Measurements from ENCODE around the gene BLOC1S6. TPM values are rescaled to one million over a fixed set of nuclear protein-coding genes. Genes with fewer than 3 reads are reported as not detected.
A peak's percentile ranks its signal among the peaks of the same experiment; 100 is the strongest.
"Not testable (repeated sequence)": the region's sequence is repeated elsewhere in the genome, so short reads cannot be mapped to it uniquely, and the experiment has no call there.

Gene BLOC1S6
- total RNA-seq, 3 donors from 2014 or later: 49.6 to 58.2 (median 49.9) TPM

DNA sequence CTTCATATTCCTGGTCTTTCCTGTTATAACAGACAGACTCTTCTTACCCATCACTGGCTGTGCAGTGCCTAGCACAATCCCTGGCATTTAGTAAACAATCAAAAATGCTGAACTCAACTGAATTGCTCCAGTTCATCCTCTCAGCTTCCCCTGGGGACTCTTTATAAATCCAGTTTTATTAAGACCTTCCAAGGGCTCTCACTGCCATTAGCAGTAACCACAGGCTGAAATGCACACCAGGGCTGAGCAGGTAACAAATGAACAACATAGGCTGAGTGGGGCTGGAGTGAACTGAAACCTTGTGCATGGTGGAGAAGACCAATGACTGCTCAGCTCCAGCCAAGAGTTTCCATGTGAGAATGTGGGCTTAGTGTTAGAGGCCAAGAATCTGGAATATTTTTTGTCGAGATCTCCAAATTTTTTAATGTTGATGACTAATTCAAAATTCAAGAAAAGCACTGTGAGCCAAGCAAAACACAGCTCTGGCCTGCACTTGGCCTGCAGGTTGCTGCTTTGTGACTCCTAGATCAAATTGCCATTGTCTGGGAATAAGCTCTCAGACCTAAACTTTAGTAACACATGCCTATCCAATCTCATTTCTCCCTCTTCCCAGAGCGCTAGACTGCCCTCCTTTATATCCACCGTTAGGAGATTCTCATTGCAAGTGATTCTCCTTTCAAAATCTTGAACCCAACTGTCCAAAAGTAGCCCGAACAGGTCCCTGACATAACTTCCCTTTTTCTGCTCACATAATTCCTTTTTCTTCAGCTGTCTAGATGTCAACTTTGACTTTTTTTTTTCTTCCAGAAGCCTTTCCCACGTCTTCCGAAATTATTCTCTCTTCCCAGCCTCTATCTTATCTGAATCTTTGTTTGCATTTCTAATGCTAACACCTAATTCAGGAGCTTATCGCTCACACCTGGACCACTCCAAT lies 55.1 kb downstream of the BLOC1S6 start:
- no peak for ATAC-seq
- Mint-ChIP-seq H3K9me3 (no peaks in the 10 kb centered on the region), H3K36me3 (ENCODE audit: insufficient read depth) (peaks cover 20% of the 10 kb centered on the region), H3K27me3 (ENCODE audit: low read depth) (no peaks in the 10 kb centered on the region), H3K4me1 (ENCODE audit: low read depth) (peaks cover 87% of the 10 kb centered on the region), H3K4me3 (no peak overlapping the region)
- no peak for DNase-seq

DNA sequence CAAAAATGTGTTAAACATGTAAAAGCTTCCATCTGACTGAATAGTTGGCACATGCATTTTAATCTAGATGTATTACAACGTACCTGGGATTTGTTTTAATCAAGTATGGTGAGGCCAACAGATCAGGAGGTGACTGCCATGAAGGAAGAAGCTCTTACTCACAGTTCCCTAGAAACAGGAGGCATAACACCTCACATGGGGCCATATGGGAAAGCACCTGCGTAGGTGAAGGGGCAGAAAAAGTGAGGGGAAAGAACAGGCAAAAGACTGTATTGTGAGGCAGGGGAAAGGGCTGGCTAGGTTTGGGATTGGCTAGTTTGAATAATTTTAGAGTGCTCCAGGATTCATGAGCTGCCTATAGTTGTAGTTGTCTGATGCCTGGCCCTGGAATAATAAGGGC lies 57.3 kb downstream of the BLOC1S6 start:
- DNase-seq (no peak), ATAC-seq (peak; percentile 41 to 46)
- Mint-ChIP-seq H3K4me1 (ENCODE audit: low read depth) (peaks cover 75% of the 10 kb centered on the region), H3K4me3 (no peak overlapping the region), H3K9me3 (no peaks in the 10 kb centered on the region), H3K27me3 (ENCODE audit: low read depth) (no peaks in the 10 kb centered on the region), H3K36me3 (ENCODE audit: insufficient read depth) (peaks cover 18% of the 10 kb centered on the region)

DNA sequence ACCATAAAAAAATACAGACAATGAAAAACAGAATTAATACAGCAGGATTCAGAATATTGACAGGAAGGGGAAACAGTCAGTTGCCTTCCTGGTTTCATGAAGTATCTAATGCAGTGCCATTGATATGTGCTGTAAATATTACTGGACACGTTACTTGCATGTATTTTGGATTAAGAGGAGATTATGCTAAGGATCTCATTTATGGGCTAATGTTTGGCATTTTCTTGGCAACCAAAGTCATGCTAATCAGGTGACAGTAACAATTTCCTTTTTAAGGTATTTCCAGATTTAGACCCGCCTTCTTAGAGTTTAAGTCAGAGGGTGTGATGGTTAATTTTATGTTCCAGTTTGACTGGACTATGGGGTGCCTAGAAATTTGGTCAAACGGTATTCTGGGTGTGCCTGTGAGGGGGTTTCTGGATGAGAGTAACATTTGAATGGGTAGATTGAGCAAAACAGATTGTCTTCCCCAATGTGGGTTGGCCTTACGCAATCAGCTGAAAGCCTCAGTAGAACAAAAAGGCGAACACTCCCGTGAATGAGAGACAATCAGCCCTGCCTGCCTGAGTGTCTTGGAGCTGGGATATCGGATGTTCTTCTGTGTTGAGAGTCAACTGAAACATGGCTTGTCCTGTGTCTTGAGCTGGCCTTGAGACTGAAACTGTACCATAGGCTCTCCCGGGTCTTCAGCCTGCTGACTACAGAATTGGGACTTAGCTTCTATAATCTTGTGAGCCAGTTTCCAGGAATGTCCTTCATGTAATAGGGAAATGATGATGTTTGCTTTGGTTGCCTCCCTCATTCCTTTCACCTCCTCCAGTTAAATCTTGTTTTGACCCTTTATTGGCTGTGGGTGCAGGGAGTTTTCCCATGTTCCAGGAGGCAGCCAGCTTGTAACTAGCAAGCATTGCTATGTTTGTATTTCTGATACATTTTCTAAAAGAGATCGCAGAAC lies 58.1 kb downstream of the BLOC1S6 start:
- DNase-seq (no peak), ATAC-seq (no peak)
- peak overlapping the region; percentile 35 for H3K4me3 Mint-ChIP-seq
- H3K9me3 Mint-ChIP-seq: peaks cover 2% of the 10 kb centered on the region
- peaks cover 75% of the 10 kb centered on the region for H3K4me1 Mint-ChIP-seq (ENCODE audit: low read depth)
- H3K27me3 Mint-ChIP-seq (ENCODE audit: low read depth): no peaks in the 10 kb centered on the region
- peaks cover 16% of the 10 kb centered on the region for H3K36me3 Mint-ChIP-seq (ENCODE audit: insufficient read depth)

DNA sequence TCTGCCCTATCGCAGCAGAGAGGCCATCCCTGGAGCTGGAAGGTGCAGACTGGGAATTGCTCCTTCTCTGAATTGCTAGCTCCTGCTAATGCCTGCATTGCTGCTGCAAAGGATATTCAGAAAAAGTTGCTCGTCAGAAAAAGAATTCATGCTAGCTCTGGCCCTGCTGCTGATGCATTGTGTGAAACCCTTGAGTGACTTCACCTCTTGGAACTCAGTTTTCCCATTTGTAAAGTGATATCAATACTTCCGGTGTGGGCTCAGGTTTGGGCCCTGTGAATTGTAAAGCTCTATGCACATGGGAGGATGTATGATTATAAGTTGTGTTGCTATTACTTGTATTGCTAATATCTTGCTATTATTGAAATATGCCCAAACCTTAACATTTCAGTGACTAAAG lies 59.0 kb downstream of the BLOC1S6 start:
- Mint-ChIP-seq H3K4me3 (no peak overlapping the region), H3K4me1 (ENCODE audit: low read depth) (peaks cover 67% of the 10 kb centered on the region), H3K27me3 (ENCODE audit: low read depth) (no peaks in the 10 kb centered on the region), H3K36me3 (ENCODE audit: insufficient read depth) (peaks cover 17% of the 10 kb centered on the region), H3K9me3 (peaks cover 4% of the 10 kb centered on the region)
- DNase-seq: no peak
- no peak for ATAC-seq

DNA sequence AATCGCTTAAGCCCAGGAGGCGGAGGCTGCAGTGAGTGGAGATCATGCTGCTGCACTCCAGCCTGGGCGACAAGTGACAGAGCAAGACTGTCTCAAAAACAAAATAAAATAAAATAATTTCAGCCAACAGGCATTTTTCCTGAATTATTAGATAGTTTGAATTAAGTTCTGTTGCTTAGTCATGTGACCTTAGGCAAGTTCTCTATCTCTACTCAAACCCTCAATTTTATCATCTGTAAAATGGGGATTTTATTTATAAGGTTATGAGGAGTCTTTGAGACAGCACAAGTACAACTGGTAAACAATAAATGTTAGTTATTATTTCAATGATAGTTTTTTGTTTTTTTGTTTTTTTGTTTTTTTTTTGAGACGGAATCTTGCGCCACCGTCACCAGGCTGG lies 60.6 kb downstream of the BLOC1S6 start:
- H3K36me3 Mint-ChIP-seq (ENCODE audit: insufficient read depth): peaks cover 16% of the 10 kb centered on the region
- ATAC-seq (no peak), DNase-seq (no peak)
- H3K4me1 Mint-ChIP-seq (ENCODE audit: low read depth): peaks cover 60% of the 10 kb centered on the region
- H3K4me3 Mint-ChIP-seq: no peak overlapping the region
- no peaks in the 10 kb centered on the region for H3K27me3 Mint-ChIP-seq (ENCODE audit: low read depth)
- peaks cover 4% of the 10 kb centered on the region for H3K9me3 Mint-ChIP-seq

DNA sequence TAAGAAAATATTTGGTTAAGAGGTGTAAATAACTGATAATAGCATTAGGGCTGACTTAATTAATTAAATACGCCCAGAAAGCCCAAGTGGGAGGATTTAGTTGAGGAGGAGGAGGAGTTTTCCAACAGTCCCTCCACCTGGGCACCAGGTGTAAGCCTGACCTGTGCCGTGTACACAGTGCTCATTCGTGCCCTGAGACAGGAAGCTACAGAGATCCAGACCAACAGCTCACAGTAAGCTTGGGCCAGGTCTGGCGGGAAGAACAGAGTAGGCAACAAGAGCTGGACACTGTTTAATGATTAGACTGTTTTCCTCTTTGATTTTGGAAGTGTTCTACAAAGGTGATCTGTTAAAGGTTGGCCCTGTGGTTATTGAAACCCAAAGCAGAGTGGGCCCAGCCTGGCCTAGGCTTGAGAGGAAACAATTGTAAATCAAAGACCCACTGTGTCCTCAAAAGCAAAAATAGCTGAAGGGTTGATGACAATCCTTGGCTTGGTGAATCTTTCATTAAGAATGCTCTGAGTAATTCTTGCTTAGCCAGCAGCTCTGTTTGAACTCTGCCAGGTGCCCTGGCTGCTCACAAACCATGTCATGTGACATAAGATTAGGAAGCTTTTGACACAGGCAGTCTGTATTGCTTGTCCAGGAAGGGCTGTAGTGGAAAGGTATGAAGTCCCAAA lies 61.5 kb downstream of the BLOC1S6 start:
- no peak overlapping the region for H3K4me3 Mint-ChIP-seq
- H3K27me3 Mint-ChIP-seq (ENCODE audit: low read depth): no peaks in the 10 kb centered on the region
- H3K9me3 Mint-ChIP-seq: peaks cover 4% of the 10 kb centered on the region
- H3K36me3 Mint-ChIP-seq (ENCODE audit: insufficient read depth): peaks cover 14% of the 10 kb centered on the region
- H3K4me1 Mint-ChIP-seq (ENCODE audit: low read depth): peaks cover 65% of the 10 kb centered on the region
- no peak for DNase-seq
- ATAC-seq: no peak

GRCh38 chr15:45650007-45650406 lies 62.8 kb downstream of the BLOC1S6 start:
- H3K9me3 Mint-ChIP-seq; DNase-seq; H3K4me3 Mint-ChIP-seq; H3K27me3 Mint-ChIP-seq (ENCODE audit: low read depth): not testable (repeated sequence)
- peak in 1 of 2 donors; percentile 55 for ATAC-seq
- H3K4me1 Mint-ChIP-seq (ENCODE audit: low read depth): peaks cover 59% of the 10 kb centered on the region
- H3K36me3 Mint-ChIP-seq (ENCODE audit: insufficient read depth): peaks cover 14% of the 10 kb centered on the region

DNA sequence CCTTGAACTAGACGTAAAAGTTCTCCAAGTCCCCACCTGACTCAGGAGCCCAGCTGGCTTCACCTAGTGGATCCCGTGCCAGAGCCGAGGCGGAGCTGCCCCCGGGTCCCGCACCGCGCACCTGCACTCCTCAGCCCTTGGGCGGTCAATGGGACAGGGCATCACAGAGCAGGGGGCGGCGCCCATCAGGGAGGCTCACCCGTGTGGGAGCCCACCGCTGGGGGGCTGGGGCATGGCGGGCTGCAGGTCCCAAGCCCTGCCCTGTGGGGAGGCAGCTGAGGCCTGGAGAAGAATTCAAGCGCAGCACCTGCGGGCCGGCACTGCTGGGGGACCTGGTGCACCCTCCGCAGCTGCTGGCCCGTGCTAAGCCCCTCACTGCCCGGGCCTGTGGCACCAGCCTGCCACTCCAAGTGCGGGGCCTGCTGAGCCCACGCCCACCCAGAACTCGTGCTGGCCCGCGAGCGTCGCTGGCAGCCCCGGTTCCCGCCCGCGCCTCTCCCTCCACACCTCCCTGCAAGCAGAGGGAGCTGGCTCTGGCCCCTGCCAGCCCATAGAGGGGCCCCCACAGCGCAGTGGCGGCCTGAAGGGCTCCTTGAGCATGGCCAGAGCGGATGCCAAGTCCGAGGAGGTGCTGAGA lies 63.8 kb downstream of the BLOC1S6 start:
- Mint-ChIP-seq H3K4me1 (ENCODE audit: low read depth) (peaks cover 54% of the 10 kb centered on the region), H3K4me3 (no peak overlapping the region), H3K9me3 (peaks cover 4% of the 10 kb centered on the region), H3K27me3 (ENCODE audit: low read depth) (no peaks in the 10 kb centered on the region), H3K36me3 (ENCODE audit: insufficient read depth) (peaks cover 11% of the 10 kb centered on the region)
- ATAC-seq (no peak), DNase-seq (no peak)

- Mint-ChIP-seq H3K9me3 (peaks cover 4% of the 10 kb centered on the region), H3K36me3 (ENCODE audit: insufficient read depth) (peaks cover 9% of the 10 kb centered on the region)
Measured at GRCh38 chr15:45653702-45654424, 66.7 kb downstream of the BLOC1S6 start.

GRCh38 chr15:45654749-45655148 lies 67.6 kb downstream of the BLOC1S6 start:
- ATAC-seq (no peak), DNase-seq (no peak)
- H3K4me1 Mint-ChIP-seq (ENCODE audit: low read depth): peaks cover 40% of the 10 kb centered on the region
- no peaks in the 10 kb centered on the region for H3K27me3 Mint-ChIP-seq (ENCODE audit: low read depth)
- H3K4me3 Mint-ChIP-seq: no peak overlapping the region
- peaks cover 18% of the 10 kb centered on the region for H3K36me3 Mint-ChIP-seq (ENCODE audit: insufficient read depth)
- peaks cover 4% of the 10 kb centered on the region for H3K9me3 Mint-ChIP-seq

More at GRCh38 chr15:45653702-45654424, 66.7 kb downstream of the BLOC1S6 start:
- no peak for ATAC-seq
- DNase-seq: no peak
- Mint-ChIP-seq H3K4me3 (no peak overlapping the region), H3K27me3 (ENCODE audit: low read depth) (no peaks in the 10 kb centered on the region), H3K4me1 (ENCODE audit: low read depth) (peaks cover 43% of the 10 kb centered on the region)

DNA sequence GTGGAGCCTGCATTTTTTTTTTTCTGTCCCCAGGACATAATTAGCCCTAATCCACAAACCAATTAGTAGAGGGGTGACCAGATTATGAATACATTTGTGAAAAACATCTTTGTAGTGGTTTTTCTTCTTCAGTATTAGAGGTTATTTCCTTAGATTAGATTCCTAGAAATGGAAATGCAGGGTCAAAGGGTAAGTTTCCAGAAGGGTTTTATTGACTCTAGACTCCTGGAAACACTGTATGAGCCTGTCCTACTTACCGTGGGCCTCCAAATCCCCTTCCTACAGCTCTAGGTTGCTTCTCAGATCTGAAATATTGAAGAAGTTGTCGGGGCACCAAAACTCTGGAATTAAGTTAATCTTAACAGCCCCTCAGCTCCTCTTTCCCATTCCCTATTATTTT lies 70.1 kb downstream of the BLOC1S6 start:
- no peak overlapping the region for H3K4me3 Mint-ChIP-seq
- ATAC-seq (no peak), DNase-seq (no peak)
- H3K9me3 Mint-ChIP-seq: no peaks in the 10 kb centered on the region
- H3K27me3 Mint-ChIP-seq (ENCODE audit: low read depth): no peaks in the 10 kb centered on the region
- peaks cover 27% of the 10 kb centered on the region for H3K36me3 Mint-ChIP-seq (ENCODE audit: insufficient read depth)
- peaks cover 30% of the 10 kb centered on the region for H3K4me1 Mint-ChIP-seq (ENCODE audit: low read depth)

- ATAC-seq (no peak), DNase-seq (no peak)
- no peaks in the 10 kb centered on the region for H3K9me3 Mint-ChIP-seq
- H3K4me1 Mint-ChIP-seq (ENCODE audit: low read depth): peaks cover 26% of the 10 kb centered on the region
- no peak overlapping the region for H3K4me3 Mint-ChIP-seq
- peaks cover 32% of the 10 kb centered on the region for H3K36me3 Mint-ChIP-seq (ENCODE audit: insufficient read depth)
- no peaks in the 10 kb centered on the region for H3K27me3 Mint-ChIP-seq (ENCODE audit: low read depth)
Measured at GRCh38 chr15:45657764-45658545, 70.8 kb downstream of the BLOC1S6 start.
